NCI-H774 (cell line): ENCODE results near the gene MYL2.
A peak's percentile ranks its signal among the peaks of the same experiment; 100 is the strongest.
"Not testable (repeated sequence)": the region's sequence is repeated elsewhere in the genome, so short reads cannot be mapped to it uniquely, and the experiment has no call there.

Experiments used
- DNase-seq: peaks from one replicate; lab custom pipeline; 2025; lab: John Stamatoyannopoulos, UW

MYL2 gene, protein sequence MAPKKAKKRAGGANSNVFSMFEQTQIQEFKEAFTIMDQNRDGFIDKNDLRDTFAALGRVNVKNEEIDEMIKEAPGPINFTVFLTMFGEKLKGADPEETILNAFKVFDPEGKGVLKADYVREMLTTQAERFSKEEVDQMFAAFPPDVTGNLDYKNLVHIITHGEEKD

DNA sequence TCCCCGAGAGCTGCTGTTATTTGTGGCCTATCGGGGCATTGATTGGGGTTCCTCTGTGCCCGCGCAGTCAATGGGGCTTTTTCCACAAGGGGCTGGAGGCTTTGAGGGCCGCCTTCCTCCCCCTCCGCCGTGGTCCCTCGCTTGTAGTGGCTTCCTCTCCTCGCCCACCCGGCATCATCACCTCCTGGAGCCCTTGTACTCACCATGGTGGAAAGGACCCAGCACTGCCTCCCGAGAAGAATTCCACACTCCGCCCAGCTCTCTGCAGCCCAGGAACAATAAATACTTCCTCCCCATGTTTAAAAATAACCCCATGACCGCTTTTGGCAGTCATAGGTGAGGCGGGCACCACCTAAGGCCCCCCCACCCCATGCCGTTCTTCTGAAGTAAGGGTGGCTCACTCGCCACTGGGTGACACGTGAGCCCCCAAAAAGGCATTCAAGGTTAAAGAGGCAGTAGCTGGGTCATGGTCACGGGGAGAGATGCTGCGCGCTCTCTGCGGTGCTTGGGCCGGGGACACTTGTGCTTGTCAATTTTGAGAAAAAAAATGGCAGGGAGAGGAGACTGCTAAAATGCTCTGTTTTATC, at the start of gene MYL2:
MYL2 (minus strand) TSS at position 256 of the 587 bp plus-strand sequence; CDS start at position 206, 50 bp downstream.
- no peak for DNase-seq

DNA sequence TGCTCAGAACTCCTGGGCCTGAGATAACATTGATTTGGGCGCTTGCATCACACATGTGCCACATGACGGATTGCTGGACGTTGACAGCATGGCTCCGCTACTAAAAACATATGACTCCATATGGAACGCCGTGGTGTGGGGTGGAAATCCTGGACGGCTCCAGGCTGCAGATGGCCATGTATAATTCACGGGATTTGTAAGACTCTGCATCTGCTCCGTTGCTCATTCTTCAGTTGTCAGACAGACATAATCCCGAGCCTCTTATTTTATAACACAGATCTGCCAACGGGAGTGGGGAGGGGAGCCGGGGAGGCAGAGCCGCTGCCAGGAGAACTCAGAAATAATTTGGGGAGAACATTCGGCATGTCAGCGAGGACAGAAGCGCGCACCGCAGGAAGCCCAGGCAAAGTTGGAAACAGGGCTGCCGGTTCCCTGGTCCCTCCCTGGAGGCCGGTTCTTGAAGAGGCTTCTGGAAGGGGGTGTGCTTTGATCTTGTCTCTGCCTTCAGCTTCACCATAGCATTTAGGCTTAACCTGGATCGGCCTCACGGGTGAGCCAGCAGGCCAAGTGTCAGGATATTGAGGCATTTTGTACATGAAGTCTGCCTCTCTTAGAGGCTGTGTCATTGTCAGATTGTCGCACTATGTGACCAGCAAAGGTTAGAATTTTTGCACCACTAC, 45.8 kb upstream of the MYL2 start:
- DNase-seq = no peak

DNA sequence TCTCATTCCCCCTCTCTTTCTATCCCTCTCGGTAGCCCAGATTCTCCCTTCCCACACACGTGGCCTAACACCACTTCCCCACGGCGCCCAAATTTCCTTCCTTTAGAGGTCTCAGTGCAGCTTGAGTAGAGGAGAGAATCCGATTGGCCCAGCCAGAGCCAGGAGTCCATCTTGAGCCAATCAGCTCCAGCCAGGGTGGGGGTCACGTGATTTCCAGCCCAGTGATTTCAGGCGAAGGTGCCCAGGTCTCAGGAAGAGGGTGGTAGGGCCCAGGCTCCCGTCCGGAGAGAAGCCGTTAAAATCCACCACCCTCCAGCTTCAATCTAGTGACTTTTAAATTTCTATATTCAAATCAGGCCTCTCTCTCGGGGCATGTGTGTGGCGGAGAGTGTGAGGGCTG, 45.2 kb upstream of the MYL2 start:
- DNase-seq = no peak

DNA sequence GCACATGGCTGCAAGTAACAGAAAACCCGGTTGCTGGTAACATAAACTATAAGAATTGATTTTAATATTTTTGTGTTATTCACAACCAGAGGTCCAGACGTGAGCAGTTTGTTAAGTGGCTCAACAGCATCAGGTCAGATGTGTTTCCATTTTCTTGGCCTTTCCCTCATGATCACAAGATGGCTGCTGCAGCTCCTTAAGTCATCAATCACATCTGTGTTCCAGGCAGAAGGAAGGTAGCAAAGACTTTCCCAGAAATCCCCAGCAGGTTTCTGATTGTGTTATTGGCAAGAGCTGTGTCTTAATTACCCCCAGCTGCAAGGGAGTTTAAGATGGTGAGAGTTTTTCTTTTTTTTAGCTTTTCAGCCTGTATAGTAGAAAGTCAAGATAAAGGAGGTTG, 40.4 kb upstream of the MYL2 start:
- DNase-seq = no peak

DNA sequence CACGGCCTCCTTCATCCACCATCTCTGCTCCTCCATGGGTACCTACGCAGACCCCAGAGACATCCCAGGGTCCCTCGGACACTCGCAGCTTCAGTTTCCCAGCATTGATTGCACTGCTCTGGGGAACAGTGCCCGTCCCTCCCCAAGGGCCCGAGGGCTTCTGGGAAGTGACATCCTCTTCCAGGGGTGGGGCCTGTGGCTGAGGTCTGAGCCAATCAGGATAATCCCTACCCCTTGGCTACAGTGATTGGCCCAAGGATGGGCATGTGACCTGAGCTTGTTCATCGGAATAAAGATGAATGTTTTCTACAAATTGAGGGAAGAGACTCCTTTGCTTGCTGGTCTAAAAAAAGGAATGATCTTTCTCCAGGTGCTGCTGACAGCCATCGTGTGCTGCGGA, 37.3 kb upstream of the MYL2 start:
- peak; percentile 31 for DNase-seq

DNA sequence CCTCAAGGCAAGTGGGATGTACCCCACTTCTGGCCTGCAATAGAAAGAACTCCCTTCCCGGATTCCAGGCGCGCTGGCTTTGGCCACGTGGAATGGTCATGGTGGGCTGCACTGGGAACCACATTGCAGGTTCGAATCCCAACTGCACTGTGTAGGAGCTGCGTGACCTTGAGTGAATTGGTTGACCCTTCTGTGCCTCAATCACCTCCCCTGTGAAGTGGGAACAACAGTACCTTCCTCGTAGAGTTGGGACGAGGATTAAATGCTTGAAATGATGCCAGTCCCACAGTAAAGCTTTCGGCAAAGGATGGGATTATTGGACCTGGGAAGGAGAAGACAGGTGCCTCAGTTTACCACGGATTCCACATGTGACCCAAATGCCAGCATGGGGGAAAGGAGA, 36.8 kb upstream of the MYL2 start:
- DNase-seq = no peak

DNA sequence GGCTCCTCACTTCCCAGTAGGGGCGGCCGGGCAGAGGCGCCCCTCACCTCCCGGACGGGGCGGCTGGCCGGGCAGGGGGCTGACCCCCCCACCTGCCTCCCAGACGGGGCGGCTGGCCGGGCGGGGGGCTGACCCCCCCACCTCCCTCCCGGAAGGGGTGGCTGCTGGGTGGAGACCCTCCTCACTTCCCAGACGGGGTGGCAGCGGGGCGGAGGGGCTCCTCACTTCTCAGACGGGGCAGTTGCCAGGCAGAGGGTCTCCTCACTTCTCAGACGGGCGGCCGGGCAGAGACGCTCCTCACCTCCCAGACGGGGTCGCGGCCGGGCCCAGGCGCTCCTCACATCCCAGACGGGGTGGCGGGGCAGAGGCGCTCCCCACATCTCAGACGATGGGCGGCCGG, 30.5 kb upstream of the MYL2 start:
- DNase-seq = not testable (repeated sequence)

DNA sequence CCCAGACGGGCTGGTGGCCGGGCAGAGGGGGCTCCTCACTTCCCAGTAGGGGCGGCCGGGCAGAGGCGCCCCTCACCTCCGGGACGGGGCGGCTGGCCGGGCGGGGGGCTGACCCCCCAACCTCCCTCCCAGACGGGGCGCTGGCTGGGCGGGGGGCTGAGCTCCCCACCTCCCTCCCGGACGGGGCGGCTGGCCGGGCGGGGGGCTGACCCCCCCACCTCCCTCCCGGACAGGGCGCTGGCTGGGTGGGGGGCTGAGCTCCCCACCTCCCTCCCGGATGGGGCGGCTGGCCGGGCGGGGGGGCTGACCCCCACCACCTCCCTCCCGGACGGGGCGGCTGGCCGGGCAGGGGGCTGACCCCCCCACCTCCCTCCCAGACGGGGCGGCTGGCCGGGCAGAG, 30.1 kb upstream of the MYL2 start:
- not testable (repeated sequence) for DNase-seq

DNA sequence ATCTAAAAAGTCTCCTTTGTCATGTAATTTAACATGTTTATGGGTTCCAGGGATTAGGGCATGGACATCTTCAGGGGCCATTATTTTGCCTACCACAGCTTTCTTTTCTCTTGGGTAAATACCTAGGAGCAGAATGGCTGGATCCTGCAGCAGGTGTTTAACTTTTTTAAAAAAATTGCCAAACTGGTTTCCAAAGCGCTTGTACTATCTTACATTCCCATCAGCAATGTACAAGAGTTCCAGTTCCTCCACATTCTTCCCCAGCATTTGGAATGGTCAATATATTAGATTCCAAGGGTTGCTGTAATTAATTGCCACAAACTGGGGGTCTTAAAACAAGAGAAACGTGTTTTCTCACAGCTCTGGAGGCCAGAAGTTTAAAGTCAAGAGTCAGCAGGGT, 27.7 kb upstream of the MYL2 start:
- no peak for DNase-seq

DNA sequence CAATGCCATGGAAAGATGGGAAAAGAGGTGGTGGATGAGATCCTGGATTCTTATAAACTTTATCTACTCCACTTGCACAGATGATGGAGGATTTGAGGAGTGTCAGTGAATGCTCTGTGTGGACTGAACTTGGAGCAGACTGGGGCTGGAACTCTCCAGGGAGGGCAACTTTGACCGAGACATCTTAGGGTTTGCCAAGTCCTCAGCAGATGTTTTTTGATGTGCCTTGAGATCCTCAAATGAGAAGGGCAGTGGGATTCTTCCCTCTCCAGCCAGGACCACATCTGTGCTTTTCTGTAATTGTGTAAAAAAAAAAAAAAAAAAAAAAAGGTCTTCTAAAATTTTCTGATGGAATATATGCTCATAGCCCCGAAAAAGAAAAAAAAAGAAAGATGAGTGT, 23.0 kb upstream of the MYL2 start:
- DNase-seq = no peak

DNA sequence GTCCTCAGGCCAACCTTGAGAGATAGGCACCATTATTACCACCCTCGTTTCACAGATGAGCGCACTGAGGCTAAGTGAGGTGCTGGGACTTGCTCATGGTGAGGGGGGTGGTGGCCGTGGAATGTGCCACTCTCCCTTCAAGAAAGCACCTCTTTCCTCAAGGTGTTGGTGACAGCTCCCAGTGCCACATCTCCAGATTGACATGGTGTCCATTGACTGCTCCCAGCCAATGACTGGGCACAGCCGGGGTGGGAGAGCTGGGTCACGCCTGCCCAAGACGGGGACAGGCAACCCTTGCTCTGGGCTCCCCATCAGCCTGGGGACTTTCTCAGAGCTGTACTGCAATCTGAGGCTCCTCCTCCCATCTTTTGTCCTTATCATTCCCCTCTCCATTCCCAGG, 21.0 kb upstream of the MYL2 start:
- no peak for DNase-seq

DNA sequence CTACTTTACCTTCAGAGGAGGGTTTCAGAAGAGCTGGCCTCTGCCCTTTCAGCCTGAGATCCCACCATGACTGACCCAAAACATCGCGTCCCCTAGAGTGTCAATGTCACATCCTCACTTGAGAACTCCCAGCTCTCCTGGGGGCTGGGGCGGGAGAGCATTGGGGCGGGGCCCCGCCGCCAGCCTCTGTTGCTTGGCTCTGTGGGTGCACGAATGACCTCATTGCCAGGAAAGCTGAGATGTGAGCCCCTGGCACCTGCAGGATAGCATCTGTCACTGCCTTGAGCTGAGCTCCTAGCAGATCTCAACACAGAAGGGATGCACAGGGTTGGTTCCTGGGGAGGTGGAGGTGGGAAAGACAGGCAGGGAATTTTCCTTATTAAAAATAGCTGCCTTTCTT, 20.6 kb upstream of the MYL2 start:
- DNase-seq = no peak

DNA sequence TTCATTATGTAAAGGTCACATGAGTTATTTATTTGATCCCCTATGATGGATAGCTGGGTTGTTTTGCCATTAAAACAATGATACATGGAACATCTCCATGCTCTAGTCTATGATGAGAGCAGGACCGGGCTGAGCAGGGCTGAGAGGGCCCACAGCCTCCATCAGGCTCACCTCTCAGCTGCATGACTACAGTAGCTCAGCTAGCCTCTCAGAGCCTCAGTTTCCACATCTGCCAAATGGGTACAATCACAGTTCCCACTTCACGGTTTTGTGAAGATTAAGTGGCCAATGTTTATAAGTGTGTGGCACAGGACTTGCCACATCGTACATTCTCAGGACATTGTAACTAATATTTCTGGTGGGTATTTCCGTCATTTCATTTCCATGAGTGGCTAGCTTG, 19.9 kb upstream of the MYL2 start:
- no peak for DNase-seq

DNA sequence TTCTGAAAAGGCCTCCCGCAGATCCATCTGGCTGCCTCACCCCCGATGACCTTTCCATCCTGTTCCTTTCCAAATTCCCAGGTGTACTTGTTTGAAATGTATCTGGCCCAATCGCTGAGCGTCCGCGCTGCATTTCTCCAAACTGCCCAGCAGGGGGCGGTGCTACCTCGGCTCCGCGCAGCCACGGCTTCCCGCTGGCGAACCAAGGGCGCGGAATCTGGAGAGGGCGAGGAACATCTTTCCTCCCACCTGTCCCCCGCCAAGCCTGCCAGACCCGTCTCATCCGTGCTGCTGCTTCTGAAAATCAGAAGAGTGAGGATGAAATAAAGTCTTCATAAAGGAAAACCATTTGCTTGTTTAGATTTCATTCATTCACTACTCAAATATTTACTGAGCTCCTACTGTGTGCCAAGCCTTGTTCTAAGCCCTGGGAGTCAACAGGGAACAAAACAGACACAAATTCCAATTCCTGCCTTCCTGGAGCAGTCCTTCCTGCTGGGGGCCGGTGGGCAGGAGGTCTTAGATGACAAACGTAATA, 16.8 kb upstream of the MYL2 start:
- DNase-seq = peak; percentile 30

DNA sequence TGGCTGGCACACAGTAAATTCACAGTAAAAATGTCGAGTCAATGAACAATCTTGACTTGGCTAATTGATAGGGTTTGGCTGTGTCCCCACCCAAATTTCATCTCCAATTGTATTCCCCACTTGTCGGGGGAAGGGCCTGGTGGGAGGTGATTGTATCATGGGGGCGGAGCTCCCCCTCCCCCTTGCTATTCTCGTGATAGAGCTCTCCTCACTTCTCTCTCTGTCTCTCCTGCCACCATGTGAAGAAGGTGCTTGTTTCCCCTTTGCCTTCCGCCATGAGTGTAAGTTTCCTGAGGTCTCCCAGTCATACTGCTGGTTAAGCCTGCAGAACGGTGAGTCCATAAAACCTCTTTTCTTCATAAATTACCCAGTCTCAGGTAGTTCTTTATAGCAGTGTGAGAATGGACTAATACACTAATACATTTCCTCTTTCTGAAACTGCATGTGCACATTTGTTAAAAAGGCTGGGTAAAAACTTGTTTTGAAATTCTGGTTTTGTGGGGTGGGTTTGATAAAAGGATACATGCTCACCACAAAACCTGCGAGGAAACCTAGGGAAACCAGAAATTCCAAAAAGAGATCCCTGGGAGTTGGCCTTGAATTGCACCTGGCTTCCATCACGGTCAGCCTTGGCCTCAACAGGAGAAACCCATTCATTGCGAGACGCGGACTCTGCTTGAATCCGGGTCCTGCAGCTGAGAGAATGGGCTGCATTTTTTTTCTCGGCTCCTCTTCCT, 16.2 kb upstream of the MYL2 start:
- no peak for DNase-seq

DNA sequence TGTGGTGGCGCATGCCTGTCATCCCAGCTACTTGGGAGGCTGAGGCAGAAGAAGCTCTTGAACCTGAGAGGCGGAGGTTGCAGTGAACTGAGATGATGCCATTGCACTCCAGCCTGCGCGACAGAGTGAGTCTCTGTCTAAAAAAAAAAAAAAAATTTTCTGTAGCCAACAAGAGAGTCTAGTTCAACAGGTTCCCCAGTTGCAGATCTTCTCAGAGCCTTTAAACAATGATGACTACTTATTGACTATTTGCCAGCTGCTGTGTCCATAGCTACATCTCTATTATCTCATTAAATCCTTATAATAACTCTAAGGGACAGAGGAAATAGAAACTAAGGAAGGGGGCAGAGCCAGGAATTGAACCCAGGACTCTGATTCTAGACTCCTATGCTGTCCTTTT, 15.2 kb upstream of the MYL2 start:
- DNase-seq = no peak

DNA sequence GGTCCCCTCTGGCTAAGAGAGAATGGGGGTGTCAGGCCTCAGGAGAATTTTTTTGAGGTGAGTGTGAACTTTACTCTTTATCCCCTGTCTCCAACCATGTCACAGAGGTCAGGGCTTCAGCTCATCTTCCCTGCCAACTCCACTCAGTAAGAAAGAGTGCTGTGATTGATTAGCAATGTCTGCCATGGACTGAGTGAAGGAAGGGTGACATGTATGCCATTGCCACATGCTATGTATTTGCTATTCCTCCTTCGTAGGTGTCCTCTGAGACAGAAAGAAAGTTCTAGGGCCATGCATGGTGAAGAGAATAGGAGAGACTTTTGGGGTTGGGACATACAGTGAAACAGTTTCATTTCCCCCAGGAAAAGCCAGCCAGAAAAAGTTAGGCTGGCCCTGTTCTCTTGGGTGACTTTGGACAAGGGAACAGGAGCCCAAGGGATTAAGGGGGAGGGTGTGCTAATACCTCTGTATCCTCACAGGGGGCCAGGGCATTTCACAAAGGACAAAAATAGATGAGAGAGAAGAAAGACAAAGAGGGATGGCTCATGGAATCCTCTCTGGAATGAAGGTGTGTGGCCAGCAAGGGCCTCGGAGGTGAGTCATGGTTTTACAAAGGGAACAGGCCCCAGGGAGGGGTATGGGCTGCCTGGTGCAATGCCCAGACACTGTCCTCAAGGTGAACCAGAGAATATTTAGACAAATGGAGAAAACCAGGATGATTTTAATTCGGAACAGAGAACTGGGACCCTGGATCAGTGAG, 13.9 kb upstream of the MYL2 start:
- DNase-seq = no peak

DNA sequence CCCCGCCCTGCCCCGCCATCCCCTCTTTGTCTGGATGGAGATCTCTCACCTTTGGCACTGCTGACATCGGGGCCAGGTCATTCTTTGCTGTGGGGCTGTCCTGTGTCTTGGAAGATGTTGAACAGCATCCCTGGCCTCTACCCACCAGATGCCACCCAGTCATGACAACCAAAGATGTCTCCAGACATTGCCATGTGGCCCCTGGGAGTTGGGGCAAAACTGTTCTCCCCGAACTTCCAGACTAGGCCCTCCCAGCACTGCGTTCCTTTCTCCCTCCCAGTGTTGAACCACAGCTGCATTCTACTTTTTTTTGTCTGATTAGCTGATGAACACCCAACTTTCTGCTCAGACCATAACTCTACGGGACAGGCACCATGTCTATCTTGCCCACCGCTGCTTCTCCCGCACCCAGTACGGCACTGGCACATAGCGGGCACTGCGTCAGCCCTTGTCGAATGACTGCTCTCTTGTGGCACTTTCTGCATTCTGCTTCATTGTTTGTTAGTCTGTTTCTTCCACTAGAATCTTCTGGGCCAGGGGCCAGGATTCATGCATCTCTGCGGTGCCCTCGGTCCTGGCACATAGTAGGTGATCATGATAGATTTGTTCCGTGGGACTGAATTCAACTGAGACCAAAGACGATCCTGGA, 13.1 kb upstream of the MYL2 start:
- DNase-seq = no peak

DNA sequence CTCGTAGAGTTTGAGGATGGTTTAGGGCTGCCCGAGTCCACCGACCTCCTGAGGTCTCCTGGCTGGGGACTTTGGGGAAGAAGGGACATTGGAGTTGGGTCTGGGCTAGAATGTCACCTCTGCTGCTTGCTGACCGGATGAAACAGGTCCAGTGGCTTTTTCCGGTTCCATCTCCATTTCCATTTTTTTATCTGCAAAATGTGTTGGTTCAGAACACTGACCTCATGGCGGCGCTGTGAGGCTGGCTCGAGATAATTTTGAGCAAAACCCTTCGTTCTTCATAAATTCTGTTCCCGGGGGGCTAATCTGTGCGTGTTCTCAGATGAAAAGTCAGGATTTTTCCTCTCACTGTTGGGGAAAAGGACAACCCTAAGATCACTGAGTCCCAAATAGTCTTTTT, 11.7 kb upstream of the MYL2 start:
- no peak for DNase-seq

DNA sequence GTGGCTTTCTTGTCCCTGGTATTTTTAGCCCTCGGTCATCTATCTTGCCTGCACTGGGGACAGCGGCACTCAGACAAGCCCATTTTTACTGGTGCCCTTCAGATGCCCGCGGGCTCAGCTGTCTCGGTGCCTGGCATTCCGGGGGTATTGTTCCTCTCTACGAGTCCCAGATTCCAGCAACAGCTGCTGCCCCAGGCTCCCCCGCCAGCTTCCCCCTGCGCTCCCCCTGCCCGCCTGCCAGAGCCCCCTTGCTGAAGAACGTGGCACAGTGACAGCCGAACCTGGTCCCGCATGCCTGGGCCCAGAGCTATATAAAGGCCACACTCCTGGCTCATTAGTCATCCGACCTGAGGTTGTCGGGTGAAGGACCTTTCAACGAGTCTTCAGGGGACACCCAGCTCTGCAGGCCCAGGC, 10.9 kb upstream of the MYL2 start:
- DNase-seq = no peak
